PC-9 (cell line): ENCODE data around the gene CMSS1.

Source experiments
- CTCF ChIP-seq: fragments of 200-600 bp; sonication (generic); conservative IDR thresholded peaks from 2 replicates; pipeline ENCODE4 v1.6.1; 2017; ENCODE audit warnings: mixed run types, antibody characterized with exemption, mild to moderate bottlenecking, moderate library complexity
- EZH2 ChIP-seq: fragments of 200-600 bp; sonication (generic); IDR thresholded peaks from 2 replicates; pipeline ENCODE4 v1.8.0; 2017; ENCODE audit warnings: antibody characterized with exemption, low read depth

GRCh38 chr3:99823723-99824711 is 6.4 kb downstream of the CMSS1 start:
- TF ChIP-seq CTCF = no peak
- TF ChIP-seq EZH2 = no peak
